Measurements from ENCODE around the gene CSAD. TPM values are rescaled to one million over a fixed set of nuclear protein-coding genes. Genes with fewer than 3 reads are reported as not detected.

Gene CSAD
- total RNA-seq, 6 experiments from 2014 or later, result 20.6 to 54.2 (median 37.1) TPM

GRCh38 chr12:53211476-53212381, 31.0 kb upstream of the CSAD start:
- intact Hi-C loops (cut with DNase I), result loop anchor here (5.0 kb wide), 1 partner anchor 76 kb away; no protein-coding TSS in a partner anchor
- Histone ChIP-seq H3K4me3 (no peak overlapping the region), H3K4me1 (peaks cover 0 to 2% (median 0%) of the 10 kb centered on the region in 4 donors), H3K36me3 (no peaks in the 10 kb centered on the region), H3K27me3 (no peaks in the 10 kb centered on the region), H3K9me3 (no peaks in the 10 kb centered on the region), H3K27ac (no peak overlapping the region)
- ATAC-seq (peak in 1 of 4 donors; percentile 19), DNase-seq (no peak)
- WGBS (ENCODE audit: insufficient coverage, low coverage, low lambda C conversion rate, missing lambda C conversion rate), result 82% methylated on average over 3 of the region's 13 CpGs
- TF ChIP-seq CTCF (IDR thresholded peaks at IDR 0.05) (peak in 3 of 4 donors; percentile 20 to 21 (median 21)), POLR2A (IDR thresholded peaks at IDR 0.05) (no peak)

GRCh38 chr12:53210843-53211242, 30.1 kb upstream of the CSAD start:
- no peaks in the 10 kb centered on the region for H3K9me3 ChIP-seq
- DNase-seq (no peak), ATAC-seq (no peak)
- intact Hi-C loops (cut with DNase I), result loop anchor here (5.0 kb wide), 1 partner anchor 76 kb away; no protein-coding TSS in a partner anchor
- no peak overlapping the region for H3K4me3 ChIP-seq
- H3K27me3 ChIP-seq, result no peaks in the 10 kb centered on the region
- H3K27ac ChIP-seq, result no peak overlapping the region
- no peaks in the 10 kb centered on the region for H3K36me3 ChIP-seq
- TF ChIP-seq POLR2A (IDR thresholded peaks at IDR 0.05) (no peak), CTCF (IDR thresholded peaks at IDR 0.05) (no peak)
- peaks cover 0 to 2% (median 0%) of the 10 kb centered on the region in 4 donors for H3K4me1 ChIP-seq
- no CpG with 5 or more reads among the region's 4 CpGs for WGBS (ENCODE audit: insufficient coverage, low coverage, low lambda C conversion rate, missing lambda C conversion rate)

GRCh38 chr12:53208877-53209463, 28.2 kb upstream of the CSAD start:
- no peak overlapping the region for H3K4me3 ChIP-seq
- ATAC-seq (peak; percentile 33 to 62 (median 43)), DNase-seq (no peak)
- intact Hi-C loops (cut with DNase I), result no loop called here
- no peaks in the 10 kb centered on the region for H3K36me3 ChIP-seq
- no peaks in the 10 kb centered on the region for H3K9me3 ChIP-seq
- H3K4me1 ChIP-seq, result peaks cover 0 to 2% (median 0%) of the 10 kb centered on the region in 4 donors
- WGBS (ENCODE audit: insufficient coverage, low coverage, low lambda C conversion rate, missing lambda C conversion rate), result 33% methylated on average over 7 of the region's 7 CpGs
- TF ChIP-seq POLR2A (IDR thresholded peaks at IDR 0.05), result no peak
- TF ChIP-seq CTCF (IDR thresholded peaks at IDR 0.05), result no peak
- no peaks in the 10 kb centered on the region for H3K27me3 ChIP-seq
- no peak overlapping the region for H3K27ac ChIP-seq

- no peak for DNase-seq
- no peak overlapping the region for H3K27ac ChIP-seq
- intact Hi-C loops (cut with DNase I), result no loop called here
Measured at GRCh38 chr12:53208435-53208834, 27.7 kb upstream of the CSAD start.

More at GRCh38 chr12:53208435-53208834, 27.7 kb upstream of the CSAD start:
- no peaks in the 10 kb centered on the region for H3K36me3 ChIP-seq
- no peak overlapping the region for H3K4me3 ChIP-seq
- TF ChIP-seq POLR2A (IDR thresholded peaks at IDR 0.05) (no peak), CTCF (IDR thresholded peaks at IDR 0.05) (no peak)
- no peaks in the 10 kb centered on the region for H3K27me3 ChIP-seq
- peaks cover 0 to 2% (median 0%) of the 10 kb centered on the region in 4 donors for H3K4me1 ChIP-seq
- 38% methylated on average over 2 of the region's 2 CpGs for WGBS (ENCODE audit: insufficient coverage, low coverage, low lambda C conversion rate, missing lambda C conversion rate)
- no peaks in the 10 kb centered on the region for H3K9me3 ChIP-seq
- no peak for ATAC-seq

Measured in right lobe of liver (tissue), 6 donors.